H1 (cell line): ENCODE measurements around the gene CLDN2. TPM values are rescaled to one million over a fixed set of nuclear protein-coding genes. Genes with fewer than 3 reads are reported as not detected.

Experiments used
- CTCF ChIA-PET: fragments of 300-600 bp; sonication (Branson Sonifier 250); formaldehyde crosslinking; loops from one replicate; lab custom pipeline; 2021; ENCODE audit not compliant: partially characterized antibody; lab: Charles Lee
- POLR2A ChIA-PET: fragments of 300-600 bp; sonication (Branson Sonifier 250); formaldehyde crosslinking; loops from one replicate; lab custom pipeline; 2021; ENCODE audit warnings: inconsistent platforms; ENCODE audit not compliant: partially characterized antibody; lab: Charles Lee
- DNase-seq, 2 experiments: peaks; one replicate each; pipeline versions ENCODE4 v3.0.0 to v3.0.0-alpha.2; 2010 to 2022; ENCODE audit warnings: low spot score in 2 of 2, low read depth in 1 of 2, mixed read lengths in 1 of 2
- FAIRE-seq: peaks from 2 replicates; lab custom pipeline; 2011; peaks lifted over from hg19 to GRCh38; lab: Jason Lieb, UNC
- H2AFZ ChIP-seq: 2 replicates; pipeline ENCODE4 v1.8.1; 2012; ENCODE audit warnings: low read length, inconsistent platforms
- H2AK5ac ChIP-seq: 2 replicates; pipeline ENCODE4 v1.6.1; 2013; ENCODE audit warnings: low read depth, low read length
- H2BK120ac ChIP-seq: replicated peaks from 2 replicates; pipeline ENCODE3; 2013; ENCODE audit warnings: low read depth, low read length, inconsistent platforms
- H2BK12ac ChIP-seq: 2 replicates; pipeline ENCODE4 v1.6.1; 2013; ENCODE audit warnings: low read depth, low read length
- H2BK15ac ChIP-seq: 2 replicates; pipeline ENCODE4 v1.6.1; 2013; ENCODE audit warnings: low read length
- H2BK20ac ChIP-seq: 2 replicates; pipeline ENCODE4 v1.6.1; 2013; ENCODE audit warnings: low read length
- H2BK5ac ChIP-seq: 2 replicates; pipeline ENCODE4 v1.6.1; 2013; ENCODE audit warnings: low read depth, low read length
- H3K14ac ChIP-seq: 2 replicates; pipeline ENCODE4 v1.6.1; 2013; ENCODE audit warnings: inconsistent platforms; ENCODE audit not compliant: insufficient read length
- H3K18ac ChIP-seq: 2 replicates; pipeline ENCODE4 v1.6.1; 2013; ENCODE audit warnings: low read length; ENCODE audit errors: extremely low read depth
- H3K23ac ChIP-seq: 2 replicates; pipeline ENCODE4 v1.6.1; 2013; ENCODE audit warnings: inconsistent platforms; ENCODE audit not compliant: insufficient read length
- H3K23me2 ChIP-seq: 2 replicates; pipeline ENCODE4 v1.6.1; 2013; ENCODE audit warnings: low read depth, low read length
- H3K27ac ChIP-seq: 2 replicates; pipeline ENCODE4 v1.6.1; 2011; ENCODE audit warnings: low read depth, low read length, inconsistent platforms
- H3K27me3 ChIP-seq, 4 experiments: replicated peaks in 1 of 4; 1 replicate in 1 of 4; 2 replicates in 3 of 4; pipeline versions ENCODE4 v1.6.1 to v1.8.1; 2011 to 2013; ENCODE audit warnings: low read length in 3 of 4, mild to moderate bottlenecking in 3 of 4, inconsistent platforms in 2 of 4, mixed read lengths in 2 of 4, moderate library complexity in 1 of 4; ENCODE audit not compliant: control insufficient read depth in 3 of 4, insufficient read depth in 3 of 4; ENCODE audit errors: extremely low read depth in 1 of 4
- H3K36me3 ChIP-seq, 4 experiments: 2 replicates each; pipeline versions ENCODE4 v1.6.1 to v1.8.1; 2011 to 2013; ENCODE audit warnings: mild to moderate bottlenecking in 4 of 4, low read length in 3 of 4, moderate library complexity in 2 of 4, control low read depth in 1 of 4, inconsistent platforms in 1 of 4; ENCODE audit not compliant: insufficient read depth in 4 of 4, control insufficient read depth in 2 of 4
- H3K4ac ChIP-seq: replicated peaks from 2 replicates; pipeline ENCODE3; 2013; ENCODE audit warnings: low read length, low read depth, mixed read lengths, inconsistent platforms; ENCODE audit not compliant: insufficient read length
- H3K4me1 ChIP-seq, 4 experiments: replicated peaks in 1 of 4; 1 replicate in 1 of 4; 2 replicates in 3 of 4; pipeline versions ENCODE4 v1.6.1 to v1.8.1; 2011 to 2013; ENCODE audit warnings: low read length in 3 of 4, inconsistent platforms in 2 of 4, mixed read lengths in 1 of 4; ENCODE audit not compliant: insufficient read depth in 4 of 4, control insufficient read depth in 3 of 4
- H3K4me2 ChIP-seq, 2 experiments: 2 replicates each; pipeline versions ENCODE4 v1.6.1 to v1.8.1; 2011 to 2013; ENCODE audit warnings: low read depth in 2 of 2, low read length in 2 of 2, control low read depth in 1 of 2, inconsistent platforms in 1 of 2, mild to moderate bottlenecking in 1 of 2; ENCODE audit not compliant: insufficient read depth in 1 of 2
- H3K4me3 ChIP-seq, 4 experiments: fragments of 200-600, 300-600 bp in 1 of 4; sonication (generic), shearing (Covaris generic), sonication (Bioruptor Twin) in 1 of 4; 2 replicates each; pipeline versions ENCODE4 v1.5.1 to v1.8.1; 2011 to 2016; ENCODE audit warnings: low read length in 4 of 4, low read depth in 3 of 4, control low read depth in 2 of 4, inconsistent platforms in 2 of 4, mild to moderate bottlenecking in 2 of 4, mixed read lengths in 1 of 4, moderate library complexity in 1 of 4; ENCODE audit not compliant: insufficient read depth in 2 of 4; ENCODE audit errors: extremely low read depth in 1 of 4
- H3K56ac ChIP-seq: replicated peaks from 2 replicates; pipeline ENCODE3; 2013; ENCODE audit warnings: low read depth, mild to moderate bottlenecking, mixed read lengths, low read length, inconsistent platforms; ENCODE audit not compliant: insufficient read length
- H3K79me1 ChIP-seq: 2 replicates; pipeline ENCODE4 v1.6.1; 2013; ENCODE audit warnings: low read depth, low read length, control low read depth
- H3K79me2 ChIP-seq, 2 experiments: 2 replicates each; pipeline versions ENCODE4 v1.6.1 to v1.8.1; 2012 to 2013; ENCODE audit warnings: low read length in 2 of 2, mild to moderate bottlenecking in 2 of 2, inconsistent platforms in 1 of 2; ENCODE audit not compliant: insufficient read depth in 2 of 2, control insufficient read depth in 1 of 2
- H3K9ac ChIP-seq, 4 experiments: replicated peaks in 1 of 4; 1 replicate in 1 of 4; 2 replicates in 3 of 4; pipeline versions ENCODE4 v1.6.1 to v1.8.1; 2011 to 2013; ENCODE audit warnings: low read depth in 3 of 4, low read length in 3 of 4, control low read depth in 2 of 4, mild to moderate bottlenecking in 2 of 4, moderate library complexity in 2 of 4, inconsistent platforms in 1 of 4; ENCODE audit errors: extremely low read depth in 1 of 4
- H3K9me3 ChIP-seq, 2 experiments: 2 replicates each; pipeline versions ENCODE4 v1.6.1 to v1.8.1; 2012 to 2013; ENCODE audit warnings: mild to moderate bottlenecking in 2 of 2, moderate library complexity in 2 of 2, control low read depth in 1 of 2, inconsistent platforms in 1 of 2, low read depth in 1 of 2, low read length in 1 of 2, mixed read lengths in 1 of 2; ENCODE audit not compliant: insufficient read depth in 2 of 2
- H4K20me1 ChIP-seq, 2 experiments: replicated peaks in 1 of 2; 2 replicates each; pipeline versions ENCODE3 to v1.8.1; 2011 to 2013; ENCODE audit warnings: inconsistent platforms in 2 of 2, low read length in 2 of 2, mild to moderate bottlenecking in 1 of 2; ENCODE audit not compliant: insufficient read depth in 2 of 2, control insufficient read depth in 1 of 2
- H4K5ac ChIP-seq: 2 replicates; pipeline ENCODE4 v1.6.1; 2013; ENCODE audit warnings: low read length, low read depth, mixed read lengths, inconsistent platforms; ENCODE audit not compliant: insufficient read length
- H4K8ac ChIP-seq: 2 replicates; pipeline ENCODE4 v1.8.0; 2013; ENCODE audit warnings: mild to moderate bottlenecking, moderate library complexity, low read length, inconsistent platforms; ENCODE audit not compliant: insufficient read depth; ENCODE audit errors: extremely low read depth
- H4K91ac ChIP-seq: replicated peaks from 2 replicates; pipeline ENCODE3; 2013; ENCODE audit warnings: low read length, mixed read lengths, inconsistent platforms; ENCODE audit not compliant: insufficient read length
- CBX8 ChIP-seq: fragments of 300-800, 300-1000 bp; sonication (generic); IDR thresholded peaks from 2 replicates; pipeline ENCODE4 v1.7.1; 2016; ENCODE audit warnings: low read depth, low read length, borderline replicate concordance
- CREB1 ChIP-seq: IDR thresholded peaks from 2 replicates; pipeline ENCODE4 v1.6.1; 2012; ENCODE audit warnings: inconsistent platforms
- EP300 ChIP-seq, 2 experiments: IDR thresholded peaks; 1 replicate in 1 of 2; 2 replicates in 1 of 2; pipeline ENCODE4 v1.6.1; 2011 to 2012; ENCODE audit warnings: low read depth in 2 of 2, low read length in 2 of 2, mild to moderate bottlenecking in 2 of 2, borderline replicate concordance in 1 of 2, inconsistent platforms in 1 of 2, moderate library complexity in 1 of 2
- GABPA ChIP-seq: IDR thresholded peaks from 2 replicates; pipeline ENCODE4 v1.6.1; 2011; ENCODE audit warnings: mild to moderate bottlenecking, low read length, moderate library complexity, borderline replicate concordance; ENCODE audit not compliant: insufficient read depth
- HDAC6 ChIP-seq: IDR thresholded peaks from one replicate; pipeline ENCODE4 v1.7.1; 2012; ENCODE audit warnings: low read depth, mild to moderate bottlenecking, inconsistent platforms, low read length, moderate library complexity
- NRF1 ChIP-seq: IDR thresholded peaks from 2 replicates; pipeline ENCODE4 v1.6.1; 2011; ENCODE audit warnings: mild to moderate bottlenecking, low read depth, low read length, improper control_type of control experiment
- SIRT6 ChIP-seq: IDR thresholded peaks from one replicate; pipeline ENCODE4 v1.7.1; 2012; ENCODE audit warnings: low read length, inconsistent platforms
- SIX5 ChIP-seq: IDR thresholded peaks from 2 replicates; pipeline ENCODE4 v1.6.1; 2011; ENCODE audit warnings: mild to moderate bottlenecking, low read depth, low read length
- WGBS, 2 experiments: shearing (Covaris generic) in 1 of 2; methylation state at CpG; one replicate each; pipeline versions ENCODE4 v1.1.6 to v1.1.7; 2013 to 2015; ENCODE audit warnings: low lambda C conversion rate in 2 of 2, mixed read lengths in 2 of 2, inconsistent platforms in 1 of 2, low coverage in 1 of 2, missing lambda C conversion rate in 1 of 2; ENCODE audit not compliant: insufficient replicate concordance in 2 of 2, insufficient coverage in 1 of 2, insufficient read length in 1 of 2; ENCODE audit errors: extremely low coverage in 1 of 2, missing lambda C conversion rate in 1 of 2; 5-methylcytosine and 5-hydroxymethylcytosine counted together
- polyA plus RNA-seq, 7 experiments: library from polyadenylated mRNA; depleted of rRNA in 3 of 7; stranded (reverse) in 5 of 7; unstranded in 2 of 7; fragments of >200 nt in 5 of 7; fragments of 200-250 nt in 2 of 7; gene quantifications; 1 replicate in 5 of 7; 2 replicates in 1 of 7; 4 replicates in 1 of 7; pipeline versions ENCODE4 v1.2.1 to v1.2.3, GENCODE V29; 2011 to 2013; ENCODE audit warnings: missing spikeins in 2 of 7, mixed read lengths in 2 of 7
- total RNA-seq: library from RNA; stranded (reverse); fragmentation: NEBNext Ultra II Directional; extraction: Animal tissue kit (Norgen Biotek cat#: 25700); gene quantifications from 2 replicates; pipeline ENCODE4 v1.2.1, GENCODE V29; 2021

CLDN2 gene
- total and polyA plus RNA-seq, 2 of the 8 experiments (the other 6 are each of a cell fraction or from before 2014, with no cell fraction given): 0.02 TPM; not detected in 1

DNA sequence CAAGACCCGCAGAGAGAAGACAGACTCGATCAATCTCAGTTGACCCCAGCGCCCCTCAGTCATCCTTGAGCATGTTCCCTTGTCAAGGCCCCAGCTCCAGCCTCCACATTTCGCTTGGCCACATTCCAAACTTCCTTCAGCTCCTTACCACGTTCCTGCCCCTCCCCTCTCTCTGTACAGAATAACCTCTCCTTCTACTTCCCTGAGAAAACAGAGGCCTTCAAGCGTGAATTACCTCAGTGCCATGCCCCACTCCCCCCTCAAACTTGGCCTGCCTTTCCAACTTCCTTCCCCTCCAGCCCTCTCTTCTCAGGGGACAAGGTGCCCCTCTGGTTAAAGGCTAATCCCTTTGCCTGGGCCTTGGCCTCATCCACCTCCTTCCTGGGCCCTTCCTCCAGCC, 13.8 kb upstream of the CLDN2 start:
- no peak overlapping the region for H2BK12ac ChIP-seq
- no peak overlapping the region for H4K91ac ChIP-seq
- no peak overlapping the region for H4K8ac ChIP-seq
- no peaks in the 10 kb centered on the region for H3K9me3 ChIP-seq
- no peak overlapping the region for H3K4ac ChIP-seq
- no peak overlapping the region for H3K4me3 ChIP-seq
- no peaks in the 10 kb centered on the region for H3K79me2 ChIP-seq
- no peak overlapping the region for H2AFZ ChIP-seq
- no peak overlapping the region for H3K9ac ChIP-seq
- H4K20me1 ChIP-seq: no peaks in the 10 kb centered on the region
- H2AK5ac ChIP-seq: no peak overlapping the region
- H3K27ac ChIP-seq: no peak overlapping the region
- ChIA-PET CTCF (interaction anchor here (0.7 to 5.6 kb wide), 3 partner anchors 9 to 53 kb away, joined by 3 to 35 read pairs (median 5); no protein-coding TSS in a partner anchor), POLR2A (no interaction called here)
- FAIRE-seq: no peak
- H3K14ac ChIP-seq: no peak overlapping the region
- WGBS, 2 experiments: 81% methylated on average over 5 of the region's 6 CpGs; no CpG with 5 or more reads in 1 of the 2 experiments
- H2BK15ac ChIP-seq: no peak overlapping the region
- no peaks in the 10 kb centered on the region for H3K4me1 ChIP-seq
- no peaks in the 10 kb centered on the region for H3K36me3 ChIP-seq
- H3K18ac ChIP-seq: no peak overlapping the region
- H2BK120ac ChIP-seq: no peak overlapping the region
- no peak overlapping the region for H3K56ac ChIP-seq
- no peak overlapping the region for H3K23ac ChIP-seq
- TF ChIP-seq SIX5 (no peak), CREB1 (no peak), CBX8 (no peak), EP300 (IDR thresholded peaks at IDR 0.05; ENCODE audit: borderline replicate concordance in 1 of 2, low read depth in 2 of 2, low read length in 2 of 2) (no peak), GABPA (no peak), HDAC6 (no peak), SIRT6 (no peak), NRF1 (no peak)
- H3K23me2 ChIP-seq: no peaks in the 10 kb centered on the region
- H3K4me2 ChIP-seq: no peak overlapping the region
- no peak overlapping the region for H4K5ac ChIP-seq
- H2BK5ac ChIP-seq: no peak overlapping the region
- no peak for DNase-seq
- H3K27me3 ChIP-seq: no peaks in the 10 kb centered on the region
- no peaks in the 10 kb centered on the region for H3K79me1 ChIP-seq
- no peak overlapping the region for H2BK20ac ChIP-seq
